B cell (primary cell): ENCODE results near the gene CIBAR2. TPM values are rescaled to one million over a fixed set of nuclear protein-coding genes. Genes with fewer than 3 reads are reported as not detected.

Source experiments
- ATAC-seq: fragments of 200-7000 bp; cut with Tn5 transposase; one replicate; pipeline ENCODE4 v1.10.0; 2021; ENCODE audit warnings: low read depth, mild to moderate bottlenecking, moderate number of reproducible peaks, moderate library complexity
- CTCF ChIA-PET: fragments of 350-600 bp; sonication (Branson Sonifier 250); formaldehyde crosslinking; loops from one replicate; lab custom pipeline; 2021; ENCODE audit warnings: antibody characterized with exemption, inconsistent platforms; lab: Charles Lee
- POLR2A ChIA-PET: fragments of 350-600 bp; sonication (Branson Sonifier 250); formaldehyde crosslinking; loops from one replicate; lab custom pipeline; 2021; ENCODE audit warnings: antibody characterized with exemption; lab: Charles Lee
- DNase-seq: peaks from one replicate; pipeline ENCODE4 v3.0.0; 2013
- H2AFZ ChIP-seq: 2 replicates; pipeline ENCODE4 v1.6.1; 2012; ENCODE audit warnings: mild to moderate bottlenecking, low read depth, low read length; ENCODE audit not compliant: insufficient read depth, poor library complexity, severe bottlenecking
- H3K27ac ChIP-seq, 2 donors: 1 replicate in 1 of 2; 2 replicates in 1 of 2; pipeline ENCODE4 v1.5.1; 2012 to 2013; ENCODE audit warnings: low read length in 2 of 2, mild to moderate bottlenecking in 2 of 2, moderate library complexity in 1 of 2
- H3K27me3 ChIP-seq, 4 experiments: fragments of 200-600 bp in 1 of 4; sonication (generic) in 1 of 4; replicated peaks in 1 of 4; 1 replicate in 2 of 4; 2 replicates in 2 of 4; pipeline versions ENCODE4 v1.6.1 to v1.7.0; 2013 to 2016; ENCODE audit warnings: low read length in 3 of 4, mild to moderate bottlenecking in 2 of 4, mixed read lengths in 1 of 4, moderate library complexity in 1 of 4; ENCODE audit not compliant: insufficient read depth in 4 of 4, control insufficient read depth in 3 of 4; ENCODE audit errors: control extremely low read depth in 1 of 4
- H3K36me3 ChIP-seq, 2 experiments: replicated peaks in 1 of 2; 1 replicate in 1 of 2; 2 replicates in 1 of 2; pipeline versions ENCODE4 v1.6.1 to v1.7.1; 2013; ENCODE audit warnings: low read length in 1 of 2; ENCODE audit not compliant: insufficient read depth in 2 of 2, control insufficient read depth in 1 of 2; ENCODE audit errors: control extremely low read depth in 1 of 2, extremely low read depth in 1 of 2
- H3K4me1 ChIP-seq, 2 donors: fragments of 200-600 bp in 1 of 2; sonication (generic) in 1 of 2; 1 replicate in 1 of 2; 2 replicates in 1 of 2; pipeline versions ENCODE4 v1.5.1 to v1.6.1; 2013 to 2017; ENCODE audit warnings: low read length in 2 of 2; ENCODE audit not compliant: control insufficient read depth in 2 of 2, insufficient read depth in 2 of 2
- H3K4me2 ChIP-seq: replicated peaks from 2 replicates; pipeline ENCODE3; 2012; ENCODE audit warnings: mild to moderate bottlenecking, low read depth, low read length; ENCODE audit not compliant: poor library complexity, severe bottlenecking
- H3K4me3 ChIP-seq, 5 experiments: fragments of 200-600 bp in 1 of 5; sonication (generic) in 1 of 5; 1 replicate in 3 of 5; 2 replicates in 2 of 5; pipeline versions ENCODE4 v1.5.1 to v1.7.0; 2011 to 2016; ENCODE audit warnings: low read length in 4 of 5, mild to moderate bottlenecking in 4 of 5, low read depth in 2 of 5, control low read depth in 1 of 5, moderate library complexity in 1 of 5; ENCODE audit not compliant: insufficient read depth in 1 of 5; ENCODE audit errors: control extremely low read depth in 1 of 5, extremely low read depth in 1 of 5
- H3K79me2 ChIP-seq: fragments of 200-600 bp; sonication (generic); one replicate; pipeline ENCODE4 v1.6.0; 2016; ENCODE audit warnings: low read length; ENCODE audit not compliant: control insufficient read depth, insufficient read depth
- H3K9ac ChIP-seq: fragments of 200-600 bp; sonication (generic); 2 replicates; pipeline ENCODE4 v1.6.1; 2017; ENCODE audit warnings: mild to moderate bottlenecking, low read length, moderate library complexity
- H3K9me3 ChIP-seq, 3 donors: one replicate each; pipeline versions ENCODE4 v1.6.1 to v1.7.1; 2013; ENCODE audit warnings: low read length in 2 of 3; ENCODE audit not compliant: control insufficient read depth in 2 of 3, insufficient read depth in 1 of 3; ENCODE audit errors: control extremely low read depth in 1 of 3
- H4K20me1 ChIP-seq: 2 replicates; pipeline ENCODE4 v1.6.0; 2012; ENCODE audit warnings: mild to moderate bottlenecking, low read length; ENCODE audit not compliant: insufficient read depth, control insufficient read depth, poor library complexity, severe bottlenecking
- H3K27ac Mint-ChIP-seq: one replicate; pipeline ENCODE4 v1.8.0; 2021; ENCODE audit warnings: mixed read lengths
- H3K27me3 Mint-ChIP-seq: one replicate; pipeline ENCODE4 v1.8.0; 2021; ENCODE audit warnings: mixed read lengths
- H3K4me1 Mint-ChIP-seq: one replicate; pipeline ENCODE4 v1.8.0; 2021; ENCODE audit warnings: mixed read lengths
- H3K4me3 Mint-ChIP-seq: one replicate; pipeline ENCODE4 v1.8.0; 2021; ENCODE audit warnings: mixed read lengths
- H3K9me3 Mint-ChIP-seq: one replicate; pipeline ENCODE4 v1.8.0; 2022; ENCODE audit warnings: mixed read lengths; ENCODE audit not compliant: insufficient read depth
- EZH2 ChIP-seq: IDR thresholded peaks from 2 replicates; pipeline ENCODE4 v1.6.1; 2012; ENCODE audit warnings: borderline replicate concordance, low read depth, mild to moderate bottlenecking, moderate library complexity, low read length; ENCODE audit not compliant: insufficient read depth, poor library complexity, severe bottlenecking
- WGBS: methylation state at CpG from one replicate; pipeline ENCODE4 v1.1.5; 2013; ENCODE audit warnings: missing lambda C conversion rate; ENCODE audit not compliant: insufficient coverage; 5-methylcytosine and 5-hydroxymethylcytosine counted together
- intact Hi-C: fragments of 100-400 bp; cut with micrococcal nuclease; formaldehyde crosslinking; loops from one replicate; pipeline ENCODE4 v1.10.0; 2022
- polyA plus RNA-seq: library from polyadenylated mRNA; depleted of rRNA; stranded (reverse); fragments of >200 nt; gene quantifications from 2 replicates; pipeline ENCODE4 v1.2.3, GENCODE V29; 2012
- total RNA-seq, 2 donors: library from RNA; stranded (reverse); fragments of 120-200 nt in 1 of 2; gene quantifications; 1 replicate in 1 of 2; 2 replicates in 1 of 2; pipeline versions ENCODE4 v1.2.3 to v1.2.4, GENCODE V29; 2013 to 2022
- TF ChIP-seq, protein P1 (sequence below): fragments of 200-600 bp; IDR thresholded peaks from one replicate; pipeline ENCODE4 v1.8.0; 2022; ENCODE audit warnings: antibody characterized with exemption, mild to moderate bottlenecking

Gene CIBAR2
- total and polyA plus RNA-seq, 2 donors (not counting 1 experiment from before 2014, with no cell fraction given): not detected

DNA sequence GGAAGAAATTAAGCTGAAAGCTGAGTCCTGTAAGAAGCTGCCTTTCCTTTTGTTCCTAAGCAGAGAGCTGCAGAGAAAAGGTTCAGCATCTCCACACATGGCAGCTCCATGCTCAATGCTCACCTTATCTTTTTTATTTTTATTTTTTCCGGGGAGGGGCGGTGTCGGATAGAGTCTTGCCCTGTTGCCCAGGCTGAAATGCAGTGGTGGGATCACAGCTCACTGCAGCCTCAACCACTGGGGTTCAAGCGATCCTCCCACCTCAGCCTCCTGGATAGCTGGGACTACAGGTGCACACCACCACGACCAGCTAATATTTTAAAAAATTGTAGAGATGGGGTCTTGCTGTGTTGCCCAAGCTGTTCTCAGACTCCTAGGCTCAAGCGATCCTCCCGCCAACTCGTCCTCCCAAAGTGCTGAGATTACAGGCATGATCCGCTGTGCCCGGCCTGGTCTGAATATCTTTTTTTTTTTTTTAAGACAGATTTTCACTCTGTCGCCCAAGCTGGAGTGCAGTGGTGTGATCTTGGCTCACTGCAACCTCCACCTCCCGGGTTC lies 28.3 kb upstream of the CIBAR2 start:
- no peak overlapping the region for H3K4me3 ChIP-seq
- no peak overlapping the region for H3K4me2 ChIP-seq
- no peak overlapping the region for H3K9ac ChIP-seq
- ChIA-PET POLR2A (no interaction called here), CTCF (interaction anchor here (1.3 kb wide), 1 partner anchor 26 kb away, joined by 3 read pairs; no protein-coding TSS in a partner anchor)
- intact Hi-C loops: no loop called here
- no peaks in the 10 kb centered on the region for H4K20me1 ChIP-seq
- no peak overlapping the region for H3K27ac Mint-ChIP-seq
- TF ChIP-seq, protein P1, sequence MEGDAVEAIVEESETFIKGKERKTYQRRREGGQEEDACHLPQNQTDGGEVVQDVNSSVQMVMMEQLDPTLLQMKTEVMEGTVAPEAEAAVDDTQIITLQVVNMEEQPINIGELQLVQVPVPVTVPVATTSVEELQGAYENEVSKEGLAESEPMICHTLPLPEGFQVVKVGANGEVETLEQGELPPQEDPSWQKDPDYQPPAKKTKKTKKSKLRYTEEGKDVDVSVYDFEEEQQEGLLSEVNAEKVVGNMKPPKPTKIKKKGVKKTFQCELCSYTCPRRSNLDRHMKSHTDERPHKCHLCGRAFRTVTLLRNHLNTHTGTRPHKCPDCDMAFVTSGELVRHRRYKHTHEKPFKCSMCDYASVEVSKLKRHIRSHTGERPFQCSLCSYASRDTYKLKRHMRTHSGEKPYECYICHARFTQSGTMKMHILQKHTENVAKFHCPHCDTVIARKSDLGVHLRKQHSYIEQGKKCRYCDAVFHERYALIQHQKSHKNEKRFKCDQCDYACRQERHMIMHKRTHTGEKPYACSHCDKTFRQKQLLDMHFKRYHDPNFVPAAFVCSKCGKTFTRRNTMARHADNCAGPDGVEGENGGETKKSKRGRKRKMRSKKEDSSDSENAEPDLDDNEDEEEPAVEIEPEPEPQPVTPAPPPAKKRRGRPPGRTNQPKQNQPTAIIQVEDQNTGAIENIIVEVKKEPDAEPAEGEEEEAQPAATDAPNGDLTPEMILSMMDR: no peak
- TF ChIP-seq EZH2: no peak
- WGBS: 88% methylated on average over 11 of the region's 12 CpGs
- H3K4me1 ChIP-seq: peaks cover 9 to 17% of the 10 kb centered on the region in 2 donors
- no peaks in the 10 kb centered on the region for H3K9me3 Mint-ChIP-seq
- no peaks in the 10 kb centered on the region for H3K79me2 ChIP-seq
- peaks cover 0 to 21% (median 7%) of the 10 kb centered on the region in 4 experiments for H3K27me3 ChIP-seq
- peaks cover 37% of the 10 kb centered on the region for H3K27me3 Mint-ChIP-seq
- no peak overlapping the region for H3K27ac ChIP-seq
- no peak for ATAC-seq
- H3K36me3 ChIP-seq: no peaks in the 10 kb centered on the region
- H3K9me3 ChIP-seq: peaks cover 0 to 7% (median 0%) of the 10 kb centered on the region in 3 donors
- H2AFZ ChIP-seq: no peak overlapping the region
- peaks cover 11% of the 10 kb centered on the region for H3K4me1 Mint-ChIP-seq
- DNase-seq: no peak
- no peak overlapping the region for H3K4me3 Mint-ChIP-seq

DNA sequence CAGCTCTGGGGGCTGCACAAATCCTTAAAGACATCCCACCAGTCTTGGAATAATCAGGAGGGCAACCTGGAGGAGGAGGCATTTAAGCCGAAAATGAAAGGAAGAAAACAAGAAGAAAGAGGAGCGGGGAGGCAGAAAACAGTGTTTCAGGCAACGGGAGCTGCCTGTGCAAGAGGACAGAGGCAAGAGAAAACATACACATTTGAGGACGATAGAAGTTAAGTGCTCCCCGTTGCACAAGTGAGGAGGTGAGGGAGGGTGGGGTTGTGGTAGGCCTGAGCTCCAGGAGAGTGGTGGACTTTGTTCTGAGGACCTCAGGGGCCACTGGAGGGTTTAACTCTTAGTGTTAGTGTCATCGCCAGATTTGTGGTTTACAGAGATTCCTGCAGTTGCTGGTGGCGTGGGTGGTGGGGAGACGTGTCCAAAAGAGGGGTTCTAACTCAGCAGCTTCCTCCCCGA lies 27.6 kb upstream of the CIBAR2 start:
- POLR2A ChIA-PET: no interaction called here
- H3K79me2 ChIP-seq: no peaks in the 10 kb centered on the region
- CTCF ChIA-PET: interaction anchor here (1.3 kb wide), 1 partner anchor 25 kb away, joined by 3 read pairs; no protein-coding TSS in a partner anchor
- H3K4me1 Mint-ChIP-seq: peaks cover 11% of the 10 kb centered on the region
- no peak overlapping the region for H3K9ac ChIP-seq
- no peaks in the 10 kb centered on the region for H3K9me3 Mint-ChIP-seq
- peaks cover 37% of the 10 kb centered on the region for H3K27me3 Mint-ChIP-seq
- no peak overlapping the region for H3K4me2 ChIP-seq
- no peak overlapping the region for H2AFZ ChIP-seq
- H3K27ac ChIP-seq: no peak overlapping the region
- no peak overlapping the region for H3K27ac Mint-ChIP-seq
- intact Hi-C loops: no loop called here
- no peaks in the 10 kb centered on the region for H3K36me3 ChIP-seq
- 72% methylated on average over 9 of the region's 9 CpGs for WGBS
- H3K4me1 ChIP-seq: peaks cover 9 to 23% of the 10 kb centered on the region in 2 donors
- H3K4me3 Mint-ChIP-seq: no peak overlapping the region
- TF ChIP-seq, protein P1: no peak
- TF ChIP-seq EZH2: no peak
- no peak overlapping the region for H3K4me3 ChIP-seq
- peaks cover 0 to 21% (median 7%) of the 10 kb centered on the region in 4 experiments for H3K27me3 ChIP-seq
- peaks cover 0 to 7% (median 0%) of the 10 kb centered on the region in 3 donors for H3K9me3 ChIP-seq
- H4K20me1 ChIP-seq: no peaks in the 10 kb centered on the region
- DNase-seq (no peak), ATAC-seq (no peak)
